ENCODE data around the gene SLC35D2.

GRCh38 chr9:96417661-96418082 lies 34.2 kb upstream of the SLC35D2 start:
- TF ChIP-seq, protein P1, sequence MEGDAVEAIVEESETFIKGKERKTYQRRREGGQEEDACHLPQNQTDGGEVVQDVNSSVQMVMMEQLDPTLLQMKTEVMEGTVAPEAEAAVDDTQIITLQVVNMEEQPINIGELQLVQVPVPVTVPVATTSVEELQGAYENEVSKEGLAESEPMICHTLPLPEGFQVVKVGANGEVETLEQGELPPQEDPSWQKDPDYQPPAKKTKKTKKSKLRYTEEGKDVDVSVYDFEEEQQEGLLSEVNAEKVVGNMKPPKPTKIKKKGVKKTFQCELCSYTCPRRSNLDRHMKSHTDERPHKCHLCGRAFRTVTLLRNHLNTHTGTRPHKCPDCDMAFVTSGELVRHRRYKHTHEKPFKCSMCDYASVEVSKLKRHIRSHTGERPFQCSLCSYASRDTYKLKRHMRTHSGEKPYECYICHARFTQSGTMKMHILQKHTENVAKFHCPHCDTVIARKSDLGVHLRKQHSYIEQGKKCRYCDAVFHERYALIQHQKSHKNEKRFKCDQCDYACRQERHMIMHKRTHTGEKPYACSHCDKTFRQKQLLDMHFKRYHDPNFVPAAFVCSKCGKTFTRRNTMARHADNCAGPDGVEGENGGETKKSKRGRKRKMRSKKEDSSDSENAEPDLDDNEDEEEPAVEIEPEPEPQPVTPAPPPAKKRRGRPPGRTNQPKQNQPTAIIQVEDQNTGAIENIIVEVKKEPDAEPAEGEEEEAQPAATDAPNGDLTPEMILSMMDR (IDR thresholded peaks at IDR 0.05): peak in 1 of 6 experiments; percentile 4
- TF ChIP-seq EP300 (IDR thresholded peaks at IDR 0.05) (no peak), POLR2A (IDR thresholded peaks at IDR 0.05) (no peak), POLR2AphosphoS5 (IDR thresholded peaks at IDR 0.05) (no peak)
